HG03342 (cell line): ENCODE measurements around the gene AGTRAP.

Source experiments
- ATAC-seq: cut with Tn5 transposase; IDR thresholded peaks from one replicate; pipeline ENCODE4 v1.9.1; 2021; ENCODE audit warnings: mild to moderate bottlenecking, moderate library complexity; ENCODE audit not compliant: unreplicated experiment

The AGTRAP gene

DNA sequence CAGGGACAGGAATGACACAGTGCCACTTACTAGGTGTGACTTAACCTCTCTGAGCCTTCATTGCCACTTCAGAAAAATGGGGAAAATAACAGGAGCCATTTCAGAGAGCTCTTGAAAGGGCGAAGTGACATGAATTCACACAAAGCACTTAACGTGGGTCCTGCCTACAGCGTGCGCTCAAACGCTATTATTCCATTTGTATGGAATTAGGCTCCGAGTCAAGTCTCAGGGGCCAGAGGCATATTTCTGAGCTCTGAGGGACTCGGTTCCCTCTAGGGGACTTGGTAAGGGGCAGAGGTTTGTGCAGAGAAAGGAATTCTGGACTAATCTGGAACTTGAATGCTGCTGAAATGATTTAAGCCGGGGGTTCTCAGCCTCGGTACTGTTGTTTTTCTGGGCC, 30.3 kb upstream of the AGTRAP start:
- no peak for ATAC-seq

DNA sequence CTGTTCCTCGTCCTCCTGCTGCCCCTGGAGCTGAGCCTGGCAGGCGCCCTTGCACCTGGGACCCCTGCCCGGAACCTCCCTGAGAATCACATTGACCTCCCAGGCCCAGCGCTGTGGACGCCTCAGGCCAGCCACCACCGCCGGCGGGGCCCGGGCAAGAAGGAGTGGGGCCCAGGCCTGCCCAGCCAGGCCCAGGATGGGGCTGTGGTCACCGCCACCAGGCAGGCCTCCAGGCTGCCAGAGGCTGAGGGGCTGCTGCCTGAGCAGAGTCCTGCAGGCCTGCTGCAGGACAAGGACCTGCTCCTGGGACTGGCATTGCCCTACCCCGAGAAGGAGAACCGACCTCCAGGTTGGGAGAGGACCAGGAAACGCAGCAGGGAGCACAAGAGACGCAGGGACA, 29.6 kb upstream of the AGTRAP start:
- ATAC-seq: no peak

DNA sequence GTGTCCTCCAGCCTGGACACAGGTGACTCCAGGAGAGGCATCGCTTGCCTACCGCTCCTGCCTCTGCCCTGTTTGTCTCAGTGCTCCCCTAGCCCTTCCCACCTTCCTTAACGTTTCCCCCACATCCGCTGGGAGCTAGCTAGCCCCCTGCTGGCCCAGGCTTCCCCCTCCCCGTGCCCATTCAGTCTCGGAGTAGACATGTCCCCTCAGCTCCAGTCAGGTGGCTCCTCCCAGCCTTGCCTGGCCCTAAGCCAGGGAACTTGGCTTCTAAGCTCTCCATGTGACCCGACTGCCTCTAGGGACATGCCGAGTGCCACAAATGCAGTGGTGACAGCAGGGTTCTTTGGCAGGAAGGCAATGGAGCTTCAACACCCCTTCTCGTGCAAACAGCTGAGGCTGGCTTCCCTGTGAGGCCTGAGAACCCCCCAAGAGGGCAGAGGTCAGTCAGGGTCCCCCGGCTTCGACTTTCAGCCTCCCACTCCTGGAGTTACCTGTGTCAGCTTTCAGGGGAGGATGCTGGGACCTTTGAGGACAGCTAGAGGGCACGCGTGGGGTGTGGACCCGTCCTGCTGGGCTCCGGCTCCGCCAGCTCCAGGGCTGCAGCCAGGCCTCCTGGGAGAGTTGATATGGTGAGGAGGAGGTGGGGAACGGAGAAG, 28.2 kb upstream of the AGTRAP start:
- no peak for ATAC-seq

- ATAC-seq: no peak
Observed at GRCh38 chr1:11708554-11709350, 27.2 kb upstream of the AGTRAP start.

DNA sequence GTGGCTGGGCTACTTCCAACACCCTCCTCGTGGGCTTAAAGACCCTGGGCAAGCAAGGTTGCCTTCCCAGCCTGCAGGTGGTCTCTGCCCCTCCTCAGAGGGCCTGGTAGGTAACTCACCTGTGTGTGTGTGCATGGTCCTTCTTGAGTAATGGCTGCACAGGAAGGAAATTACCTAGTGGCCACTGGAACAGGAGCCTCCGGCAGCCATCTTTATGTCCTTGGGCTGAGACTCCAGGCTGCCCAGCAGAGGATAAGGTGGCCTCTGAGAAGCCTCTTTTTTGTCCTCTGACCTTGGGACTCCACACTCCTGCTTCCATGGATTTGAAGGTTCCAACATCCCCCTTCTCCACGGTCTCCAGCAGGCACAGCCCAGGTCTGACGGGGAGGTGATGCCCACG, 24.4 kb upstream of the AGTRAP start:
- no peak for ATAC-seq

- ATAC-seq: no peak
Observed at GRCh38 chr1:11712285-11712684, 23.7 kb upstream of the AGTRAP start.

GRCh38 chr1:11713095-11713494, 22.8 kb upstream of the AGTRAP start:
- ATAC-seq: no peak

DNA sequence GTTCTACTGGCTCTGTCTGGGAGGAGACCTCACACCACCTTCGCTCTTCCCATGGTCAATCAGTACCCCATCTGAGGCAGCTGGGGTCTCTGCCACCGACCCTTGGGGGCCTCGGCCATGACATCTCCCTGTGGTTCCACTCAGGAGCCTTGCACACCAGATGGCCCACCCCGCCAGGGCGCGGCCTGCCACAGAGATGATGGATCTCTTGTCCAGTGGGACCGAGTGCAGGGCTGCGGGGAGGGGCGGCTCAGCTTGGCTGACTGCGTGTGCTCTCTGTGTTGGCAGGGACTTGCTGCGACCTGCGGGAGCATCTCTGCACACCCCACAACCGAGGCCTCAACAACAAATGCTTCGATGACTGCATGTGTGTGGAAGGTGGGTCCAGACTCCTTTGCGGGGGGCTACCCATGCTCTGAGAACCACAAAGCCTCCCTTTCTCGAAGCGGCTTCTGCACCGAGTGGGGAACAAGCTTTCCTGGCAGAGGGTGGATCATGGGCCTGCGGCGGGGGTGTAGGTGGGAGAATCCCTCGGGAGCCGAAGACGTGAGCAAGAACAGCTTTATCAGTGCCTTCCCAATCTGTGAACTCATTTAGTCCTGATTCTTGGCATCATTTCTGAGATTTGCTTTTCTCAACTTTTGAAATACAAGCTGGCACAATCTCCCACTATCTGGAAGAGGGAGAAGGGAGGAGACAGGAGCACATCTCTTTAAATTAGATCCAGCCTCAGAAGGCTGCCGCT, 20.9 kb upstream of the AGTRAP start:
- no peak for ATAC-seq

DNA sequence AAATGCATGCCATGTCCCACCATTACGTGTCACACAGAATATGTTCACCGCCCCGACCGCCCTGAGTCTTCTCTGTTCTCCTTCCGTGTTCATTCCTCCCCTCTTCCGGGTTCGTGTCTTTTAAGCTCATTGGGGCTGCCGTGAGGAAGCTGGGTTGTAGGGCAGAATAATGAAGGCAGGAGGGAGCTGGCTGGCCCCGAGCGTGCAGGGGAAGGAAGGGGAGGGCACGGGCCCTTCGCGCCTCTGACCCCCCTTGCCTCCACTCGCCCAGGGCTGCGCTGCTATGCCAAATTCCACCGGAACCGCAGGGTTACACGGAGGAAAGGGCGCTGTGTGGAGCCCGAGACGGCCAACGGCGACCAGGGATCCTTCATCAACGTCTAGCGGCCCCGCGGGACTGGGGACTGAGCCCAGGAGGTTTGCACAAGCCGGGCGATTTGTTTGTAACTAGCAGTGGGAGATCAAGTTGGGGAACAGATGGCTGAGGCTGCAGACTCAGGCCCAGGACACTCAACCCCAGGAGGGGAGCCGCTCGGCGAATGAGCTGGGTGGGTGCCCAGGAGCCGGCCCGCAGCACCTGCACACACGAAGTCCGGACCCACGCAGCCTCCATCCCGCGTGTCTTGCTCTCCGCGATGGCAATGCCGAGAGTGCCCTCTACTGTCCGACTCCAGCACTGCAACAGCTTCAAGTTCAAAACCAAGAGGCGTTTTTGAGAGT, 16.5 kb upstream of the AGTRAP start:
- ATAC-seq: peak; percentile 52

DNA sequence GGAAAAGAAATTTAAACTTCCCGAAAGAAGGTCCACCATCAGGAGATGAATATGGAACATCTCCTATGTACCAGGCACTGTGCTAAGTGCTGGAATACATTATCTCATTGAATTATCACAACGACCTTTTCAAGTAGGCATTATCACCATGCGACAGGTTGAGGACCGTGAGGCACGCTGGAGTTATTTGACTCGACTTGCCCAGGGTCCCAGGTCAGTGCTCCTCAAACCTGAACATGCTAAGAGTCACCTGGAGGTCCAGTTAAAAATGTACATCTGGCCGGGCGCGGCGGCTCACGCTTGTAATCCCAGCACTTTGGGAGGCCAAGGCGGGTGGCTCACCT, 15.9 kb upstream of the AGTRAP start:
- no peak for ATAC-seq

DNA sequence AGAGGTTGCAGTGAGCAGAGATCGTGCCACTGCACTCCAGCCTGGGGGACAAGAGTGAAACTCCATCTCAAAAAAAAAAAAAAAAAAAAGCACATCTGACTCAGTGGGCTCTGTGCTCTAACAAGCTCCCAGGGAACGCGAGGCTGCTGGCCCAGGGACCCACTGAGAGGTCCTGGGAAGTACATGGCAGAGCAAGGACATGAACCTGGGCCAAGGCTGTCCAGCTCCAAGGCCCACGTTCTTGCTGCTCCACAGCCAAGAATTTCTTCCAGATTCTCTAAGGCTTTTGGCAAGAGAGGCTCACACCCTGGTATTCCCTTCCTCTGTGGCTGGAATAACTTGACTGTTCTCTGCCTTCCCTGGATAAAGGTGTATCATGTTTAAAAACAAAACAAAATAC, 15.4 kb upstream of the AGTRAP start:
- no peak for ATAC-seq

DNA sequence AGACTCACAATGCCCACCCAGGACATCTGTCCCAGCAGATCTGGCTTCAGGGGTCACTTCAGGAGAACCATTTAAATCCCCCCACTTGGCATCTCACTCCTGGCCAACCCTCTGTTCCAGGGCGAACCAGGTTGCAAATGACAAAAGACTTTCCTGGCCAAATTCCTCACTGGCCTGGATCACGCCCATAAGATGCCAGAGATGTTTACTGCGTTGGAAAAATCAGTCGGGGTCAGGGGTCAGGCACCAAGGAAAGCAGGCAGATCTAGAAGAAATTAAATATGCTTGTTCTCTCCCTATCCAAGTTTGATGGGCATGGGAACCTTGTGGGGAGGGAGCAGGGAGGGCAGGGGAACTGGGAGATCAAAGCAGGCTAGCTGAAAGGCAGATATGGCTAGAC, 14.6 kb upstream of the AGTRAP start:
- ATAC-seq: no peak

DNA sequence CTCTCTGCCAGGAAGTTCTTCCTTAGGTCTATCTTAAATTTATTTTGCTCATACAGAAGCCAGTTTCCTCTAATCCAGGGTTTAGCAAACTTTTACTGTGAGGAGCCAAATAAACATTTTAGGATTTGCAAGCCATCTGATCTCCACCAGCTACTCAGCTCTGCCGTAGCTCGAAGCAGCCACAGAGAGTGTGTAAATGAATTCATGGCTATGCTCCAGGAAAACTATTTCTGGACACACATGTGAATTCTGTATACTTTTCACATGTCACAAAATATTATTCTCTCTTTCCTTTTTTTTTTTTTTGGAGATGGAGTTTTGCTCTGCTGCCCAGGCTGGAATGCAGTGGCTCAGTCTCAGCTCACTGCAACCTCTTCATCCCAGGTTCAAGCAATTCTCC, 13.4 kb upstream of the AGTRAP start:
- ATAC-seq: no peak

GRCh38 chr1:11725616-11726015, 10.3 kb upstream of the AGTRAP start:
- no peak for ATAC-seq

- no peak for ATAC-seq
Observed at GRCh38 chr1:11727119-11727518, 8.8 kb upstream of the AGTRAP start.

DNA sequence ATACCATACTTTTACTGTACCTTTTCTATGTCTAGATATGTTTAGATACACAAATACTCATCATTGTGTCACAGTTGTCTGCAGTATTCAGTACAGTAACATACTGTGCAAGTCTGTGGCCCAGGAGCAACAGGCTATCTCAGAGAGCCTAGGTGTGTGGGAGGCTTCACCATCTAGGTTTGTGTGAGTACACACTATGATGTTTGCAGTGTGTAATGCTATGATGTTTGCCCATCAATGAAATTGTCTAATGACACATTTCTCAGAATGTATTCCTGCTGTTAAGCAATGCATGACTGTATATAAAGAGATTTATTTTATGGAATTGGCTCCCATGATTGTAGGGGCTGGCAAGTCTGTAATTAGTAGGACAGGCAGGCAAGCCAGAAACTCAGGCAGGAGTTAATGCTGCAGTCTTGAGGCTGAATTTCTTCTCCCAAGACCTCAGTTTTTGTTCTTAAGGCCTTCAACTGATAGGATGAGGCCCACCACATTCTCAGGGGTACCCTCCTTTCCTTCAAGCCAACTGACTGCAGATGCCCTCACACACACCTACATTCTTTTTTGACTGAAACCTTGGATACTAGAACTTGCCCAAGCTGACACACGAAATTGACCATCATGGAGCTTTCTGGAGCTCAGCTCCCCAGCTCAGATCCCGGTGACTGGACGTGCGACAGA, 7.7 kb upstream of the AGTRAP start:
- ATAC-seq: no peak

- ATAC-seq: no peak
Observed at GRCh38 chr1:11729155-11729497, 6.8 kb upstream of the AGTRAP start.

- no peak for ATAC-seq
Observed at GRCh38 chr1:11729498-11730428, 6.2 kb upstream of the AGTRAP start.

- ATAC-seq: no peak
Observed at GRCh38 chr1:11730429-11730891, 5.5 kb upstream of the AGTRAP start.
